ENCODE measurements around the gene TSPAN4.

TSPAN4 gene

DNA sequence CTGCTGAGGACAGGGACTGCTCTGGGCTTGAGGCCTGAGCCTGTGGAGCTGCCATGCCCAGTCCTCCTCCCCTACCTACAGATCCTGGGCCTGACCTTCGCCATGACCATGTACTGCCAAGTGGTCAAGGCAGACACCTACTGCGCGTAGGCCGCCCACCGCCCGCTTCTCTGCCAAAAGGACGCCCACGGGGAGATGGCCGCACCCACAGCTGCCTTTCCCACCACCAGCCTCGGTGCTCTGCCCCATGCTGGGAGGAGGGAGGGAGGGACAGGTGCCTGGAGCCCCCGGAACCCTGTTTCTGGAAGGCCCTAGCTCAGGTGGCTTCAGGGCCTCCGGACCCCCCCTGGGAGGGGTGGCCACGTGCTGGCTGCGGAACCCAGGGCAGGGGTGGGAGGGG, 23.8 kb downstream of the TSPAN4 start:
- TF ChIP-seq, protein P1, sequence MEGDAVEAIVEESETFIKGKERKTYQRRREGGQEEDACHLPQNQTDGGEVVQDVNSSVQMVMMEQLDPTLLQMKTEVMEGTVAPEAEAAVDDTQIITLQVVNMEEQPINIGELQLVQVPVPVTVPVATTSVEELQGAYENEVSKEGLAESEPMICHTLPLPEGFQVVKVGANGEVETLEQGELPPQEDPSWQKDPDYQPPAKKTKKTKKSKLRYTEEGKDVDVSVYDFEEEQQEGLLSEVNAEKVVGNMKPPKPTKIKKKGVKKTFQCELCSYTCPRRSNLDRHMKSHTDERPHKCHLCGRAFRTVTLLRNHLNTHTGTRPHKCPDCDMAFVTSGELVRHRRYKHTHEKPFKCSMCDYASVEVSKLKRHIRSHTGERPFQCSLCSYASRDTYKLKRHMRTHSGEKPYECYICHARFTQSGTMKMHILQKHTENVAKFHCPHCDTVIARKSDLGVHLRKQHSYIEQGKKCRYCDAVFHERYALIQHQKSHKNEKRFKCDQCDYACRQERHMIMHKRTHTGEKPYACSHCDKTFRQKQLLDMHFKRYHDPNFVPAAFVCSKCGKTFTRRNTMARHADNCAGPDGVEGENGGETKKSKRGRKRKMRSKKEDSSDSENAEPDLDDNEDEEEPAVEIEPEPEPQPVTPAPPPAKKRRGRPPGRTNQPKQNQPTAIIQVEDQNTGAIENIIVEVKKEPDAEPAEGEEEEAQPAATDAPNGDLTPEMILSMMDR (IDR thresholded peaks at IDR 0.05; ENCODE audit: insufficient read depth, missing control alignments), result no peak
- FAIRE-seq (no peak), DNase-seq (ENCODE audit: insufficient read length, low spot score) (no peak)

DNA sequence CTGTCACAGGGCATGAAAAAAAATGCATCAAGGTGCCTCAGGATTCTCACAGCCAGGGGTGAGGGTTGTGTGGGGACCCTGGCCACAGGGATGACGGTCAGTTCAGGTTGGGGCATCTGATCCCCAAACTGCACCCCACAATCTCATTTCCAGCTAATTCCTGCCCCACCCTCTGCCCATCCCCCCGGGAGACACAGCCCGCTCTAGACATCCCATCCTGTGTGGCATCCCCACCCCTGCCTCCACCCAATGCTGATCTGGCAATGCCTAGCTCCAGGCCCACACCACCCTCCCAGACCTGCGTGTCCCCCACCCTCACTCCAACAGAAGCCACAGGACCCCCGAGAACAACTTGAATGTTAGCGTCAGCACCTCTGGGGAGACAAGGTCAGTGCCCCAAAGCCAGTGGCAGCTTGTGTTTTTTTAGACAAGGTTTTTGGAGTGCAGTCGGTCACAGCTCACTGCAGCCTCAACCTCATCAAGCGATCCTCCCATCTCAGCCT, 25.3 kb downstream of the TSPAN4 start:
- no peak for FAIRE-seq
- TF ChIP-seq, protein P1 (IDR thresholded peaks at IDR 0.05; ENCODE audit: insufficient read depth, missing control alignments), result no peak

GRCh38 chr11:868394-868793, 25.7 kb downstream of the TSPAN4 start:
- TF ChIP-seq, protein P1 (IDR thresholded peaks at IDR 0.05; ENCODE audit: insufficient read depth, missing control alignments), result no peak
- FAIRE-seq, result no peak
- DNase-seq (ENCODE audit: insufficient read length, low spot score), result no peak

More for the DNA sequence above, 25.3 kb downstream of the TSPAN4 start:
- no peak for DNase-seq (ENCODE audit: insufficient read length, low spot score)

GRCh38 chr11:868802-869201, 26.1 kb downstream of the TSPAN4 start:
- no peak for FAIRE-seq
- no peak for DNase-seq (ENCODE audit: insufficient read length, low spot score)
- TF ChIP-seq, protein P1 (IDR thresholded peaks at IDR 0.05; ENCODE audit: insufficient read depth, missing control alignments), result no peak

DNA sequence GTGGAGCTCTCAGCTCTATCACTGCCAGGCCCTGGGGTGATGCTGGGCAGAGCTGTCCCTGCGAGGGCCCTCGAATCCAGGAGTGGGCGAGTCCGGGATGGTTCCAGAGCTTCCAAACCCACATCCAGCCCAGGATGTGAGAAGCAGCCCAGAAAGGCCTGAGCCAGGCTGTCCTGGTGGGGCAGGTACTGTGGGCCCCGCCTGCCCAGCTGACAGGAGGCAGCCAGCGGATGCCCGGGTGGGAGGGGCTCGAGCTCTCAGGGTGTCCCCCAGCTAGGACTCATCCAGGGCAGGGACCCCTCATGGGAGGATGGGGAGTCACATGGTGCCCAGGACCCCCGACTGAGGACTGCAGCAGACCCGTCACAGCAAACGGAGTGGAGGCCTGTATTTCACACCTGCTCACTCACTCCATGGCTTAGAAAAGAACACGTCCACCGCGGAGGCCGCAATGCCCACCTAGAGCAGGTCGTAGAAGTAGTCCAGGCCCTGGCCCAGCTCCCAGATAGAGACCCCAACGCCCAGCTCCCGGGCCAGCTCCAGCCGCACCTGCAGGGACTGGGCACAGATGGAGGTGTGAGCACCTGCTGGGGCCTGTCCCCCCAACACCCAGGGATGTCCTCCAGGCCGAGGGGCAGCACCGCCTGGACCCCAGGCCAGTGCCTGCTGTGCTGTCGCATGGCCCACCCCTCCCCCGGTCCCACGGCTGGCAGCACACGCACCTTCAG, 26.9 kb downstream of the TSPAN4 start:
- TF ChIP-seq, protein P1 (IDR thresholded peaks at IDR 0.05; ENCODE audit: insufficient read depth, missing control alignments), result no peak
- DNase-seq (ENCODE audit: insufficient read length, low spot score) (no peak), FAIRE-seq (no peak)

DNA sequence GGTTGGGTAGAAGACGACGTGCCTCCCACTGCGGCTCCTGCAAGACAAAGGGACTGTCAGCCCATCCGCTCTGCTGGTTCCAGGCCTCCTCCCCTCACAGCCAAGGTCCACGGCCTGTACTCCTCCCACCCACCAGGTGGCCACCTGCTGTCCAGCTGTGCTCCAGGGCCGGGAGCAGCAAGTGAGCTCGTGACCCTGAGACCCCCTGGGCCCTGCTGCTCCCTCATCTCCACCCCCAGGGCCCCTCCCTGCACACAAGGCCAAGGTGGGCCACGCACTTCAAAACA, 27.4 kb downstream of the TSPAN4 start:
- FAIRE-seq, result no peak
- TF ChIP-seq, protein P1 (IDR thresholded peaks at IDR 0.05; ENCODE audit: insufficient read depth, missing control alignments), result no peak
- DNase-seq (ENCODE audit: insufficient read length, low spot score), result no peak

- FAIRE-seq, result no peak
- DNase-seq (ENCODE audit: insufficient read length, low spot score), result no peak
- TF ChIP-seq, protein P1 (IDR thresholded peaks at IDR 0.05; ENCODE audit: insufficient read depth, missing control alignments), result no peak
These were observed 27.8 kb downstream of the TSPAN4 start for GRCh38 chr11:870418-870817.
